H1 (cell line): Measurements from ENCODE around the gene AP1G2. TPM values are rescaled to one million over a fixed set of nuclear protein-coding genes. Genes with fewer than 3 reads are reported as not detected.

Experiments used
- CTCF ChIA-PET: fragments of 300-600 bp; sonication (Branson Sonifier 250); formaldehyde crosslinking; loops from one replicate; lab custom pipeline; 2021; ENCODE audit not compliant: partially characterized antibody; lab: Charles Lee
- POLR2A ChIA-PET: fragments of 300-600 bp; sonication (Branson Sonifier 250); formaldehyde crosslinking; loops from one replicate; lab custom pipeline; 2021; ENCODE audit warnings: inconsistent platforms; ENCODE audit not compliant: partially characterized antibody; lab: Charles Lee
- DNase-seq, 2 experiments: peaks; one replicate each; pipeline versions ENCODE4 v3.0.0 to v3.0.0-alpha.2; 2010 to 2022; ENCODE audit warnings: low spot score in 2 of 2, low read depth in 1 of 2, mixed read lengths in 1 of 2
- FAIRE-seq: peaks from 2 replicates; lab custom pipeline; 2011; peaks lifted over from hg19 to GRCh38; lab: Jason Lieb, UNC
- H2AFZ ChIP-seq: 2 replicates; pipeline ENCODE4 v1.8.1; 2012; ENCODE audit warnings: low read length, inconsistent platforms
- H2AK5ac ChIP-seq: 2 replicates; pipeline ENCODE4 v1.6.1; 2013; ENCODE audit warnings: low read depth, low read length
- H2BK120ac ChIP-seq: replicated peaks from 2 replicates; pipeline ENCODE3; 2013; ENCODE audit warnings: low read depth, low read length, inconsistent platforms
- H2BK12ac ChIP-seq: 2 replicates; pipeline ENCODE4 v1.6.1; 2013; ENCODE audit warnings: low read depth, low read length
- H2BK15ac ChIP-seq: 2 replicates; pipeline ENCODE4 v1.6.1; 2013; ENCODE audit warnings: low read length
- H2BK20ac ChIP-seq: 2 replicates; pipeline ENCODE4 v1.6.1; 2013; ENCODE audit warnings: low read length
- H2BK5ac ChIP-seq: 2 replicates; pipeline ENCODE4 v1.6.1; 2013; ENCODE audit warnings: low read depth, low read length
- H3K14ac ChIP-seq: 2 replicates; pipeline ENCODE4 v1.6.1; 2013; ENCODE audit warnings: inconsistent platforms; ENCODE audit not compliant: insufficient read length
- H3K18ac ChIP-seq: 2 replicates; pipeline ENCODE4 v1.6.1; 2013; ENCODE audit warnings: low read length; ENCODE audit errors: extremely low read depth
- H3K23ac ChIP-seq: 2 replicates; pipeline ENCODE4 v1.6.1; 2013; ENCODE audit warnings: inconsistent platforms; ENCODE audit not compliant: insufficient read length
- H3K23me2 ChIP-seq: 2 replicates; pipeline ENCODE4 v1.6.1; 2013; ENCODE audit warnings: low read depth, low read length
- H3K27ac ChIP-seq: 2 replicates; pipeline ENCODE4 v1.6.1; 2011; ENCODE audit warnings: low read depth, low read length, inconsistent platforms
- H3K27me3 ChIP-seq, 4 experiments: replicated peaks in 1 of 4; 1 replicate in 1 of 4; 2 replicates in 3 of 4; pipeline versions ENCODE4 v1.6.1 to v1.8.1; 2011 to 2013; ENCODE audit warnings: low read length in 3 of 4, mild to moderate bottlenecking in 3 of 4, inconsistent platforms in 2 of 4, mixed read lengths in 2 of 4, moderate library complexity in 1 of 4; ENCODE audit not compliant: control insufficient read depth in 3 of 4, insufficient read depth in 3 of 4; ENCODE audit errors: extremely low read depth in 1 of 4
- H3K36me3 ChIP-seq, 4 experiments: 2 replicates each; pipeline versions ENCODE4 v1.6.1 to v1.8.1; 2011 to 2013; ENCODE audit warnings: mild to moderate bottlenecking in 4 of 4, low read length in 3 of 4, moderate library complexity in 2 of 4, control low read depth in 1 of 4, inconsistent platforms in 1 of 4; ENCODE audit not compliant: insufficient read depth in 4 of 4, control insufficient read depth in 2 of 4
- H3K4ac ChIP-seq: replicated peaks from 2 replicates; pipeline ENCODE3; 2013; ENCODE audit warnings: low read length, low read depth, mixed read lengths, inconsistent platforms; ENCODE audit not compliant: insufficient read length
- H3K4me1 ChIP-seq, 4 experiments: replicated peaks in 1 of 4; 1 replicate in 1 of 4; 2 replicates in 3 of 4; pipeline versions ENCODE4 v1.6.1 to v1.8.1; 2011 to 2013; ENCODE audit warnings: low read length in 3 of 4, inconsistent platforms in 2 of 4, mixed read lengths in 1 of 4; ENCODE audit not compliant: insufficient read depth in 4 of 4, control insufficient read depth in 3 of 4
- H3K4me2 ChIP-seq, 2 experiments: 2 replicates each; pipeline versions ENCODE4 v1.6.1 to v1.8.1; 2011 to 2013; ENCODE audit warnings: low read depth in 2 of 2, low read length in 2 of 2, control low read depth in 1 of 2, inconsistent platforms in 1 of 2, mild to moderate bottlenecking in 1 of 2; ENCODE audit not compliant: insufficient read depth in 1 of 2
- H3K4me3 ChIP-seq, 4 experiments: fragments of 200-600, 300-600 bp in 1 of 4; sonication (generic), shearing (Covaris generic), sonication (Bioruptor Twin) in 1 of 4; 2 replicates each; pipeline versions ENCODE4 v1.5.1 to v1.8.1; 2011 to 2016; ENCODE audit warnings: low read length in 4 of 4, low read depth in 3 of 4, control low read depth in 2 of 4, inconsistent platforms in 2 of 4, mild to moderate bottlenecking in 2 of 4, mixed read lengths in 1 of 4, moderate library complexity in 1 of 4; ENCODE audit not compliant: insufficient read depth in 2 of 4; ENCODE audit errors: extremely low read depth in 1 of 4
- H3K56ac ChIP-seq: replicated peaks from 2 replicates; pipeline ENCODE3; 2013; ENCODE audit warnings: low read depth, mild to moderate bottlenecking, mixed read lengths, low read length, inconsistent platforms; ENCODE audit not compliant: insufficient read length
- H3K79me1 ChIP-seq: 2 replicates; pipeline ENCODE4 v1.6.1; 2013; ENCODE audit warnings: low read depth, low read length, control low read depth
- H3K79me2 ChIP-seq, 2 experiments: 2 replicates each; pipeline versions ENCODE4 v1.6.1 to v1.8.1; 2012 to 2013; ENCODE audit warnings: low read length in 2 of 2, mild to moderate bottlenecking in 2 of 2, inconsistent platforms in 1 of 2; ENCODE audit not compliant: insufficient read depth in 2 of 2, control insufficient read depth in 1 of 2
- H3K9ac ChIP-seq, 4 experiments: replicated peaks in 1 of 4; 1 replicate in 1 of 4; 2 replicates in 3 of 4; pipeline versions ENCODE4 v1.6.1 to v1.8.1; 2011 to 2013; ENCODE audit warnings: low read depth in 3 of 4, low read length in 3 of 4, control low read depth in 2 of 4, mild to moderate bottlenecking in 2 of 4, moderate library complexity in 2 of 4, inconsistent platforms in 1 of 4; ENCODE audit errors: extremely low read depth in 1 of 4
- H3K9me3 ChIP-seq, 2 experiments: 2 replicates each; pipeline versions ENCODE4 v1.6.1 to v1.8.1; 2012 to 2013; ENCODE audit warnings: mild to moderate bottlenecking in 2 of 2, moderate library complexity in 2 of 2, control low read depth in 1 of 2, inconsistent platforms in 1 of 2, low read depth in 1 of 2, low read length in 1 of 2, mixed read lengths in 1 of 2; ENCODE audit not compliant: insufficient read depth in 2 of 2
- H4K20me1 ChIP-seq, 2 experiments: replicated peaks in 1 of 2; 2 replicates each; pipeline versions ENCODE3 to v1.8.1; 2011 to 2013; ENCODE audit warnings: inconsistent platforms in 2 of 2, low read length in 2 of 2, mild to moderate bottlenecking in 1 of 2; ENCODE audit not compliant: insufficient read depth in 2 of 2, control insufficient read depth in 1 of 2
- H4K5ac ChIP-seq: 2 replicates; pipeline ENCODE4 v1.6.1; 2013; ENCODE audit warnings: low read length, low read depth, mixed read lengths, inconsistent platforms; ENCODE audit not compliant: insufficient read length
- H4K8ac ChIP-seq: 2 replicates; pipeline ENCODE4 v1.8.0; 2013; ENCODE audit warnings: mild to moderate bottlenecking, moderate library complexity, low read length, inconsistent platforms; ENCODE audit not compliant: insufficient read depth; ENCODE audit errors: extremely low read depth
- H4K91ac ChIP-seq: replicated peaks from 2 replicates; pipeline ENCODE3; 2013; ENCODE audit warnings: low read length, mixed read lengths, inconsistent platforms; ENCODE audit not compliant: insufficient read length
- BACH1 ChIP-seq: IDR thresholded peaks from 2 replicates; pipeline ENCODE4 v1.6.1; 2012; ENCODE audit warnings: low read length, improper control_type of control experiment
- CTBP2 ChIP-seq: IDR thresholded peaks from 2 replicates; pipeline ENCODE4 v1.7.0; 2011; ENCODE audit warnings: borderline replicate concordance, mild to moderate bottlenecking, moderate library complexity, mixed read lengths, low read length; ENCODE audit not compliant: insufficient read depth, insufficient read length
- POU5F1 ChIP-seq: IDR thresholded peaks from 2 replicates; pipeline ENCODE4 v1.6.1; 2011; ENCODE audit warnings: low read depth, mild to moderate bottlenecking, low read length, moderate library complexity
- SIN3A ChIP-seq, 2 experiments: IDR thresholded peaks in 1 of 2; conservative IDR thresholded peaks in 1 of 2; 2 replicates each; pipeline ENCODE4 v1.6.1; 2011 to 2012; ENCODE audit warnings: low read length in 2 of 2, improper control_type of control experiment in 1 of 2, low read depth in 1 of 2, mild to moderate bottlenecking in 1 of 2
- TAF7 ChIP-seq: optimal IDR thresholded peaks from 2 replicates; pipeline ENCODE3; 2011; ENCODE audit warnings: low read depth, mild to moderate bottlenecking, inconsistent platforms, low read length, moderate library complexity, borderline replicate concordance
- WGBS, 2 experiments: shearing (Covaris generic) in 1 of 2; methylation state at CpG; one replicate each; pipeline versions ENCODE4 v1.1.6 to v1.1.7; 2013 to 2015; ENCODE audit warnings: low lambda C conversion rate in 2 of 2, mixed read lengths in 2 of 2, inconsistent platforms in 1 of 2, low coverage in 1 of 2, missing lambda C conversion rate in 1 of 2; ENCODE audit not compliant: insufficient replicate concordance in 2 of 2, insufficient coverage in 1 of 2, insufficient read length in 1 of 2; ENCODE audit errors: extremely low coverage in 1 of 2, missing lambda C conversion rate in 1 of 2; 5-methylcytosine and 5-hydroxymethylcytosine counted together
- polyA plus RNA-seq, 7 experiments: library from polyadenylated mRNA; depleted of rRNA in 3 of 7; stranded (reverse) in 5 of 7; unstranded in 2 of 7; fragments of >200 nt in 5 of 7; fragments of 200-250 nt in 2 of 7; gene quantifications; 1 replicate in 5 of 7; 2 replicates in 1 of 7; 4 replicates in 1 of 7; pipeline versions ENCODE4 v1.2.1 to v1.2.3, GENCODE V29; 2011 to 2013; ENCODE audit warnings: missing spikeins in 2 of 7, mixed read lengths in 2 of 7
- total RNA-seq: library from RNA; stranded (reverse); fragmentation: NEBNext Ultra II Directional; extraction: Animal tissue kit (Norgen Biotek cat#: 25700); gene quantifications from 2 replicates; pipeline ENCODE4 v1.2.1, GENCODE V29; 2021

AP1G2 gene
- total and polyA plus RNA-seq, 2 of the 8 experiments (the other 6 are each of a cell fraction or from before 2014, with no cell fraction given) = 70.9 to 134 TPM

DNA sequence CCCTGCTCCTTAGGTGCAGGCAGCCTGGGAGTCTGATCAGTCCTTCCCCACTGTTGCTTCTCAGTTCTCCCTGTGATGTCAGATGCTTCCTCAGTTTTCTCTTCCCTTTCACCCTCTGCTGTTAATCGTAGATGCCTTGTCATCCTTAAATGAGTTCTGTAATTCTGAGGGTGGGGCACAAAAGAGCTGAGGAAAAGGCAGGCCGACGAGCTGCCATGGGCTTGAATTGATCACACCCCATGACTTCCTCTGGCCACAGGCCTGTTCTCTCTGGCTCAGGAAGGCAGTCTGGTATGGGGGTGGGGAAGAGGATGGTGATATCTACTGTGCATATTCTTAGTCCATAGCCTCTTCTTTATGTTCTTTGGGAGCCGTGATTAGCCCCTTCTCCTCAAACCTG lies 5.2 kb upstream of the AP1G2 start:
- DNase-seq = no peak
- TF ChIP-seq SIN3A (conservative IDR thresholded peaks at IDR 0.05 in 1 of 2, IDR thresholded peaks at IDR 0.05 in 1 of 2; ENCODE audit: low read depth in 1 of 2, low read length in 2 of 2) (no peak), CTBP2 (no peak), TAF7 (no peak), POU5F1 (no peak), BACH1 (no peak)

More for the DNA sequence above, 5.2 kb upstream of the AP1G2 start:
- Histone ChIP-seq H4K8ac (no peak overlapping the region), H2BK20ac (no peak overlapping the region), H2BK120ac (no peak overlapping the region), H3K79me2 (no peaks in the 10 kb centered on the region), H3K27ac (no peak overlapping the region), H3K18ac (no peak overlapping the region), H2BK12ac (no peak overlapping the region), H4K91ac (no peak overlapping the region), H3K4me1 (peaks cover 4 to 27% (median 15%) of the 10 kb centered on the region in 4 experiments), H3K56ac (no peak overlapping the region), H4K20me1 (peaks cover 7 to 12% of the 10 kb centered on the region in 2 experiments), H3K23me2 (peaks cover 18% of the 10 kb centered on the region; the same call in 1 of the 2 replicates), H2BK5ac (no peak overlapping the region), H2AK5ac (no peak overlapping the region), H3K23ac (no peak overlapping the region), H3K9ac (no peak overlapping the region), H3K36me3 (peaks cover 0 to 8% (median 0%) of the 10 kb centered on the region in 4 experiments; a peak in 1 of 8 replicates), H3K4ac (no peak overlapping the region), H3K14ac (no peak overlapping the region), H3K27me3 (peaks cover 17 to 29% (median 25%) of the 10 kb centered on the region in 4 experiments), H3K79me1 (no peaks in the 10 kb centered on the region), H3K4me3 (no peak overlapping the region), H2BK15ac (no peak overlapping the region), H4K5ac (no peak overlapping the region), H3K9me3 (no peaks in the 10 kb centered on the region), H3K4me2 (no peak overlapping the region), H2AFZ (no peak overlapping the region)
- no peak for FAIRE-seq
- ChIA-PET CTCF (interaction anchor here (1.1 to 70.5 kb wide), 3 partner anchors 9 to 96 kb away, joined by 3 to 2092 read pairs (median 4); partner anchors contain the start of gene NGDN), POLR2A (interaction anchor here (0.6 to 52.7 kb wide), 2 partner anchors 13 to 44 kb away, joined by 3 to 1523 read pairs; partner anchors contain the start of gene ZFHX2)
- 89% methylated on average over 4 of the region's 4 CpGs; no CpG with 5 or more reads in 1 of the 2 experiments for WGBS, 2 experiments
